Subcutaneous adipose tissue (tissue), 4 donors: ENCODE measurements around the gene GJC2. TPM values are rescaled to one million over a fixed set of nuclear protein-coding genes. Genes with fewer than 3 reads are reported as not detected.

Experiments used
- CTCF ChIP-seq: fragments of 450-650 bp; IDR thresholded peaks from one replicate; pipeline ENCODE4 v1.5.1; 2016; ENCODE audit warnings: low read depth, mild to moderate bottlenecking, control low read depth, antibody characterized with exemption, moderate library complexity
- total RNA-seq, 4 donors: library from RNA; depleted of rRNA; stranded (reverse); fragments of >200 nt; gene quantifications; one replicate each; pipeline ENCODE4 v1.1.0, GENCODE V29; 2016

GJC2 gene
- total RNA-seq, 4 donors from 2014 or later: 0.68 to 3.0 (median 1.1) TPM

GRCh38 chr1:228134591-228134990 lies 15.1 kb upstream of the GJC2 start:
- TF ChIP-seq CTCF: no peak

GRCh38 chr1:228136901-228137300 lies 12.8 kb upstream of the GJC2 start:
- TF ChIP-seq CTCF: no peak

- TF ChIP-seq CTCF: no peak
Measured at GRCh38 chr1:228139406-228139930, 10.3 kb upstream of the GJC2 start.

GRCh38 chr1:228139931-228140723 lies 9.6 kb upstream of the GJC2 start, which contains the start of gene GUK1:
Gene GUK1 (plus strand): TSS chr1:228140279. CDS start chr1:228140303, 24 bp downstream.
- TF ChIP-seq CTCF: no peak

GRCh38 chr1:228140724-228141225 lies 9.0 kb upstream of the GJC2 start:
- TF ChIP-seq CTCF: no peak

GRCh38 chr1:228141226-228142044 lies 8.3 kb upstream of the GJC2 start:
- TF ChIP-seq CTCF: no peak

- no peak for TF ChIP-seq CTCF
Measured at GRCh38 chr1:228142155-228142691, 7.5 kb upstream of the GJC2 start.
